NCI-H774 (cell line): ENCODE results near the gene ASCL1.

Experiments
- DNase-seq: peaks from one replicate; lab custom pipeline; 2025; lab: John Stamatoyannopoulos, UW

Gene ASCL1

DNA sequence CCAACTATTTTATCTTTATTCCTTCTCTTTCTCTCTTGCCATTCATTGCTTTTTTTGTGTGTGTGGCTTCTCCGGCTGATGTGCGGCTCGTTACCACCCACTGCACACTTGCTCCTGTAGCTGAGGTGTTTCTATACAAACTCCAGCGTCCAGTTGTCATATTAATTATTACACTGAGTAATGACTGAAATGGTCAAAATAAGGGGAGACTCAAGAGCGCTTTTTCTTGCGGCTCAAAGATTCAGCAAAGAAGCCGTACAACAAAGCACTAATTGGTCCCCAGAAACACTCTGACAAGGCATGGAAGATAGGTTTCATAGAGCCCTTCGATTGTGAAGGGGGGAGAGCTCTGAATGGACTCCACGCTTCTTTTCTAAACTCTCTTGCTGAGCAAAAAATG lies 5.6 kb upstream of the ASCL1 start:
- no peak for DNase-seq

DNA sequence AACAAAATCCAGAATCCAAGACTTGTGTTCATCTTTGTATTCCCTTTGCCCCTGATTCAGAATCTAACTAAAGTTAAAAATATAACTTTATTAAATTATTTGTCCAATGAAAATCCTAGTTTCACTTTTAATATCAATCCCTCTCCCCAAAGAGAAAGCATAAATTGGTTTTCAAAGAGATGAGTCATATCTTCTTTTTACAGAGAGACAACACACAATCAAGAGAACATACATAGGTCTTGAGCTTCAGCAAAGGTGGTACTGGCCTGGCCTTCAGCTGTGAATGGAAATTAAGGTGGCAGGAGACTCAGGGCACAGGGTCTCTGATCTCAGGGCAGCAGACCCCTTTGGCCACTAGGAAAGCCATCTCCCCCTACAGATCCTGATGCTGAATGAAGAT lies 4.3 kb upstream of the ASCL1 start:
- DNase-seq = no peak

DNA sequence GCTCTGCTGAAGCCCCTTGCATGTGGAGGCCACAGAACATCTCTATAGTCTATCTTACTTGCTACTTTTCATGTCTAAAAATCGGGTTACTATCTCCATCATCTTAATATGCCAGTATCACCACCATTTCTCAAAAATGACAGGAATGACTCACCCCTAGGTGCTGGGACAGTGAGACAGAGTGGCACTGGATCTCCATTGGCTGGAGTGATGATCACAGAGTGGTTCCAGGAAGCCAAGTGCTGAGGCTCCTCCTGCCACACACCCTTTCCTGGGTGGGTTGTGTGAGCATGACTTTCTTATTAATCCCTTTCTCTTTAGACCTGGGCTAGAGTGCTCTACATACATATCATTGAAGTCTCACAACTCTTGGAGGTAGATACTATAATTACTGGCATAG lies 3.3 kb upstream of the ASCL1 start:
- DNase-seq = peak; percentile 71

DNA sequence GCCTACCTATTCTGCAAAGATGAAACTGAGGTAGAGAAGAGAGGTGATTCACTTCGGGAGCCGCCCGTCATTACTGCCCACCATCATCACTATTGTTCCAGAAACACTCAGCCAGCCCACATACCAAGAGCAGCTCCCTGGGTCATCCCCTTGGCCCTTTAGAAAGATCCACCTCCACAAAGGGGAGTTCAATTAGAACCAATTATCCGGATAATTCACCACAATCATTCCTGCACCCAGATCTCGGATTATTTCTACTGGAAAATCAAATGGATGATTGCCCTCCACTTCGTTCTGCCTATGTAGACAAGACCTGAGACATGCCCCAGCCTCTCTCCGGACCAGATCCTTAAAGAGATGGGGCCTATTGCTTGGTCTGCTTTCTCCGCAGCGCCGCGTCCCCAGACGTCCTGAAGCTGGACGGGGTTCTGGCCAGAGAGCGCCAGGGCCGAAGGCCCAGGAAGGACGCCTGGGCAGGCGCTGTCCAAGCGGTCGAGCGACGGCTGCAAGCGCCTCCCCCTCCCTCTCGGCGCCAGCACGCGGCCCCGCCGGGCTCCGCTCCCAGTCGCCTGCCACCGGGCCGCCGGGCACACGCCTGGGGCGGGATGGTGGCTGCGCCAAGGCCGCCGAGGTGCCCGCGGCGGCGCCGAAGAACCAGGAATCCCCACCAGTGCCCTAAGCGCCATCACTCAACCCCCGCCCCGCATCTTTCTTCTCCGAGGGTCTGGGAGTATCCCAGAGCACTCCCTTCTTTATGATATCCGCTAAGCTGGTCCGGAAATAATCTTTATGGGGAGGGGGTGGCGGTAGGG lies 1.3 kb upstream of the ASCL1 start:
- peak; percentile 61 for DNase-seq

DNA sequence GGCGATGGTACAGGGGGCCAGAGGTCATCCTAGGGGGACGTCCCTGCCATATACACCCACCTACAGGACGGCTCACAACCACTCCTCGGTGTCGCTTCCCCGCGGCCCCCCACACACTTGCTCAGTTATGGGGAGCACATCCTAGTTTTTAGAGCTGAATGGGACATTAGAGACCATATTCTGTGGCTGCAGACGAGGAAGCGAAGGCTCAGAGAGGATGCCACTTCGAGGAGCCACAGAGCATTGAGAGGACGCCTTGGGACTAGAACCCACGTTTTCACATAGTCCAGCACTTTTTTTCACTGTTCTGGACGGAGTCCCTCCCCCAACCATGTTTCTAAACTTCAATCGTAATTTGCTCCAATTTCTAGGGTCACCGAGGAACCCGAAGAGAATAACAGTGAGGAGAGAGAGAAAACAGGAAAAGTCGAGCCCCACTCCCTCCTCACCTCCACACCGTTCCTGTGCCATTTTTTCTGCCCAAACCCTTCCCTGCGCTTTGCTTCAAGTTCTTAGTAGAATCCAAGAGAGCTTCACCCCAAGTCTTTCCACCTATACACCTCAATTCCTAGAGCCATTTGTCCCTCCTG lies 641 bp upstream of the ASCL1 start:
- no peak for DNase-seq

DNA sequence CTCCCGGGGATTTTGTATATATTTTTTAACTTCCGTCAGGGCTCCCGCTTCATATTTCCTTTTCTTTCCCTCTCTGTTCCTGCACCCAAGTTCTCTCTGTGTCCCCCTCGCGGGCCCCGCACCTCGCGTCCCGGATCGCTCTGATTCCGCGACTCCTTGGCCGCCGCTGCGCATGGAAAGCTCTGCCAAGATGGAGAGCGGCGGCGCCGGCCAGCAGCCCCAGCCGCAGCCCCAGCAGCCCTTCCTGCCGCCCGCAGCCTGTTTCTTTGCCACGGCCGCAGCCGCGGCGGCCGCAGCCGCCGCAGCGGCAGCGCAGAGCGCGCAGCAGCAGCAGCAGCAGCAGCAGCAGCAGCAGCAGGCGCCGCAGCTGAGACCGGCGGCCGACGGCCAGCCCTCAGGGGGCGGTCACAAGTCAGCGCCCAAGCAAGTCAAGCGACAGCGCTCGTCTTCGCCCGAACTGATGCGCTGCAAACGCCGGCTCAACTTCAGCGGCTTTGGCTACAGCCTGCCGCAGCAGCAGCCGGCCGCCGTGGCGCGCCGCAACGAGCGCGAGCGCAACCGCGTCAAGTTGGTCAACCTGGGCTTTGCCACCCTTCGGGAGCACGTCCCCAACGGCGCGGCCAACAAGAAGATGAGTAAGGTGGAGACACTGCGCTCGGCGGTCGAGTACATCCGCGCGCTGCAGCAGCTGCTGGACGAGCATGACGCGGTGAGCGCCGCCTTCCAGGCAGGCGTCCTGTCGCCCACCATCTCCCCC lies 777 bp downstream of the ASCL1 start:
- peak; percentile 47 for DNase-seq

DNA sequence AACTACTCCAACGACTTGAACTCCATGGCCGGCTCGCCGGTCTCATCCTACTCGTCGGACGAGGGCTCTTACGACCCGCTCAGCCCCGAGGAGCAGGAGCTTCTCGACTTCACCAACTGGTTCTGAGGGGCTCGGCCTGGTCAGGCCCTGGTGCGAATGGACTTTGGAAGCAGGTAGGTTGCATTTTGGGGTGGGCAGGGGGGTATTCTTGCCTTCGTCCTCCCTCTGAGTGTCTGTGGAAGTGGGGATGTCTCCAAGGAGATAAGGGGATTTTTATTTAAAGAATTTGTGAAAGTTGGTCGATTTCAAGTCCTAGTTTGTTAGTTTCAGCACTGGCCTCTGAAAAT lies 1.3 kb downstream of the ASCL1 start:
- DNase-seq = no peak

DNA sequence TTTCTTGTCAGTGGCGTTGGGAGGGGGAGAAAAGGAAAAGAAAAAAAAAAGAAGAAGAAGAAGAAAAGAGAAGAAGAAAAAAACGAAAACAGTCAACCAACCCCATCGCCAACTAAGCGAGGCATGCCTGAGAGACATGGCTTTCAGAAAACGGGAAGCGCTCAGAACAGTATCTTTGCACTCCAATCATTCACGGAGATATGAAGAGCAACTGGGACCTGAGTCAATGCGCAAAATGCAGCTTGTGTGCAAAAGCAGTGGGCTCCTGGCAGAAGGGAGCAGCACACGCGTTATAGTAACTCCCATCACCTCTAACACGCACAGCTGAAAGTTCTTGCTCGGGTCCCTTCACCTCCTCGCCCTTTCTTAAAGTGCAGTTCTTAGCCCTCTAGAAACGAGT lies 1.9 kb downstream of the ASCL1 start:
- peak; percentile 56 for DNase-seq

DNA sequence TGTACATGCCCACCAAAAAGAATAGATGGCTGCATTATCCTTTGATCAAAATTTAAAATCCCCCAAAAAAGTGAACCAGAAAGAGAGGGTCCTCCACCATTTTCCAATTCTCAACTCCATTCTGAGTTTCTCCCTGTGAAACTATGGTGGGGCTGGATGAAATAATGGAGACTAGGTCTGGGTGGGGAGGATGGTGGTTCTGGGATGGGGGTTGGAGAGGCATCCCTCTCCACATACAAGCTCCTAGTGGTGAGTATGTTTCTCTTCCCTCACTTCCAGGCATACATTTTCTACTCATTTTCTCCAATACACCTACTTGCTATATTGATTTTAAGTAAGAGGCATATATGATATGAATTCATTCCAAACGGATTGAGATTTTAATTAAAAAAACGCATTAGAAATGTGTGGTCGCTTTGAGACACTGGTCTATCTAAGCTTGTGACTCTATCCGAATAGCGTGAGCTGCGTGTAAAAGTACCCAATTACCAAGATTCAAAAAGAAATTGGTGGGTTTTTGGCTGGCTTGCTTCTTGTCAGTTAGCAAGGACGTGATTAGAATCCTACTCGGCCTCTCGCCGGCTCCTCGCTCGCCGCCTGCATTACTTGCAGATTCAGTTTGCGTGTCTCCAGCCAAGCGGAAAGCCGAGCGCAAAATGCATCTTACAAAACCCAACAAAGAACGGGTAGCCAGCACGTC lies 3.4 kb downstream of the ASCL1 start:
- peak; percentile 86 for DNase-seq

DNA sequence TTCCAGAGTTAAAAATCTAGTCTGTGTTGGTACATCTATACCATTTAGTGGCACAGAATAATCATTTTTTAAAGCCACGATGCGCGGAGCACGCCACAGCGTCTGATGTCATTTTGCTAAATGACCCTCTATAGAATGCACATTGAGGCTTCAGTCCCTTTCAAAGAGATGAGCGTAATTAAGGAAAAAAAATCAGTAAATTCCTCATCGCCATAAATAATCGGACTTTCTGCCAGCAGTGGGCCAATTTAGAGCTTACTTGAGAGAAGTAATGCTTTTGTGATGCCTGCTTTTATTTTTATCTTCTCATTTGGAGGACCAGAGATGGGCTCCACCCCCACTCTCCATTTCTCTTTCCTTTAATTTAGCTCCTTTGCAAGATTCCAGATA lies 4.0 kb downstream of the ASCL1 start:
- peak; percentile 86 for DNase-seq

DNA sequence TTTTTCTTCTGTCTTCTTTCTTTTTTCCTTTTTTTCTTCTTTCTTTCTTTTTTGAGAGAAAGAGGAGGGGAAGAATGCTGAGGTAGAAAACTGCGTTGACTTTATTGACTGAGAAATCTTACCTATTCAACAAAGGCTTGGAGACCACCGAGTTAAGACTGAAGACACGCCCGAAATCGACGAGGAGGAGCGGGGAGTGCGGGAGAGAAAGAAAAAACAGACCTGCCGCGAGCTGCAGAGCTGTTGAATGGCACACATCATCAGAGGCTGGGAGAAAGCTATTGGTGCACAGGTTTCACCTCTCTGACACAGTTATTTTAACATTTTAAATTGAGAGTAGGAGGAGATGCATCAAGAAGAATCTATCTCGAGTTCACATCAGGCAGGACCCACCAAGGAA lies 5.1 kb downstream of the ASCL1 start:
- peak; percentile 69 for DNase-seq

DNA sequence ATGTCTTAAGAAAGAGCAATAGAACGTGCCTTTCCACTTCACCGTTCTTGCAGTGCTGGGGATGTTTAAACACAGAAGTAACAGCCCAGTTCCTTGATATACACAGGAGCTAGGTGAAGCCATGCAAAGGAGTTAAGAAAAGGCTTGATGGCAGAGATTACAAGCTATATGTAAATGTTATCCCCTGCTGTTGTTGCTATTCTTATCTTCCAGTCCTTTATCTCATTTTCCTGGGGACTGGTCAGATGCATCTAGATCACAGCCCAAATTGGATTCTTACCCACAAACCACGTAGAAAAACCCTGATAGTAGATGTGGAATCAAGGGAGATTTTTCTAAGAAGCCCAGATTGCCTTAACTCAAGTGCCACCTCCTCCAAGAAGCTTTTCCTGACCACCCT lies 5.5 kb downstream of the ASCL1 start:
- DNase-seq = no peak

DNA sequence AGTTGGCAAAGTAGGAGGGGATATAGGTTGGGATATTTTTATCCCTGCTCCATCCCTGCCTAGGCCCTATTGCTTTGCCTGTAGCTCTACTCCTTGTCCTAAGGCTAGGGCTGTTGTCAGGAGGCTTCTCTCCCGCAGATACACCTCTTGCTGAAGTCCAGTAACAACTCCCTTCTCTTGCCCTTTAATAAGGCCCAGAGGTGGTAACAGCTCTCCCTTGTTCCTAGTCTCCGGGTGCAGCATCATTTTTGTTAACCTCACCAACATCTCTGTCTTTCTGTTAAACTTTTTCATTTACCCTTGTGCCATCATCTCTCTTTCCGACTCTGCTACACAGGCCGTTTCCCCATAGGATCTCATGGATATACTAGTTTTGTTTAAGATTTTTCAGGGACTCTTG lies 6.3 kb downstream of the ASCL1 start:
- no peak for DNase-seq

DNA sequence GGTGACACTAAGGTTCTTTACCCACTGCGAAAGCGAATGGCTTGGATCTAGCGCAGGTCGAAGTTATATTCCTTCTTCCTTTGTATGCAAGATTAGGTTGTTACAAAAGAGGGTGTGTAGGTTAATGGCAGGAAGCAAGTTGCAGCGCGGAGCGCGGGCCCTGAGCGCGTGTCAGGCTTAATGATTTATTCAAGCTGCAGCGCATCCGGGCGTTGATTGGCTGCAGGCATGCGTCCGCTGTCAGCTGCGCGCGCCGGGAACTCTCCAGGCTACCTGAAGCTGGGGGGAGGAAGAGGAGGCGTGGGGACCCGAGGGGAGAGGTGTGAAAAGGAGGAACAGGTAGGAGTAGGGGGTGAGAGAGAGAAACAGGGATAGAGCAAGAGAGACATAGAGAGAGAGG lies 7.4 kb downstream of the ASCL1 start:
- DNase-seq = peak; percentile 98

DNA sequence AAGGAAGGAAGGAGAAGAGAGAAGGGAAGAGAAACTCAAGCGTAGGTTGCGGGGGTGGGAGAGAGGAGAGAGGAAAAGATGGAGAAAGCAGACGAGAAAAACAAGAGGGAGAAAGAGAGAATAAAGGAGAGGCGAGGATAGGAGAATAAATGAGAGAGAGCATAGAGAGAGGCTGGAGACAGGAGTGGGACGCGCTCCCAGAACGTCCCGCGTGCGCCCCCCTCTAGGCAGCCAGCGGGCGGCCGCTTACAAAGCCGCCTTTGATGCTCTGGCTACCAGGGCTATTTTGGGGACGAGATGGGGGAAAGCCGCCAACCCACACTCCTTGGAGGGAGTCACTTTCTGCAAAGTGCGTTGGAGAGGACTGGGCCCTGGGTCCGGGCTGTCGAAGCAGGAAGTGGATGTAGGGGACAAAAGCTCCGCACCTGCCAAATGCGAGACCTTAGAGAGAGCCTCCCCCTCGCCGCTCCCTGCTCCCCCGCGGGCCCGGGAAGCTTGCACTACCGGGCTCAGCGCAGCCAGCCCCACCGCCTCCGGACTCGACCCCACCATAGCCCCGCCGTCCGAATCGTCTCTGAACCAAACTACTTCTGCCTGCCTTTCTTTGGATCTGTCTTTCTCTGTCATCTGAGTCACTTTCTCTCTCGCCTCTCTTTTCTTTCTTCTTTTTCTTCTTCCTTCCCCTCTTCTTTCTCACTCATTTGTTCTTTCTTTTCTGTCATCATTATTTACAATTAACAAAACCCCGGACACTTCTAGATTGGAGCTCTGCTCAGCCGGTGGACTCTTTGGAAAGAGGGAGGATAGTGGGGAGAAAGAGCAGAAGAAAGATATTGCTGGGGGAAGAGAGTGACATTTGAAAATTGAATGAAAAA lies 8.0 kb downstream of the ASCL1 start:
- DNase-seq = peak; percentile 74

DNA sequence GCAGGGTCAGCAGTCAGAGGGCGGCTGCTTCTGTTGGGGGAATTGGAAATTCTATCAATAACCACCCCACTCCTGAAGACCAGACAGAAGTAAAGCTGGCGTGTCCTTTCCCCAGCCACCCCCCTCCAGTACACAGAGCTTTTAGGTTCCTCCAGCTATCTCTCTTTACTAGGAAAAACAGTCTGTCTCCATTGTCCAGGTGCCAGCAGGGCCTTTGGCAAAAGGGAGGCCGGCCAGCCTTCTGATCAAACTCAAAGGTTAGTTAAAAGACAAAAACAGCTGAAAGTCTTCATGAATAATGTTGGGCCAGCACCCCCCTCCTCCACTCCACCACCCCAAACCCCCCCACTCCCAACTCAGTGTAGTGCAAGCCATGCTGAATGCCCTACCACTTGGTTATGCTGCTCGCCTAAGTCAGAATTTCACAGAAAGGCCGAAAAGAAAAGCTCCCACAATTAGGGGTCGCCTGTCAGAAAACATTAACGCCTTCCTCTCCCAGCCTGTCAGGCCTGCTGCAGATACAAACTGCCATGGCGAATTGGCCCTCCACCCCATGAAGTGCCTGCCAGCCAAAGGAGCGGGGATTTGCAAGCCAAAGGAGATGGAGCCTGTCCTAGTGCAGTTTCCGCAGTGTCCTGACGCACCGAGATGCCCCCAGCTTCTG lies 8.9 kb downstream of the ASCL1 start:
- DNase-seq = no peak

DNA sequence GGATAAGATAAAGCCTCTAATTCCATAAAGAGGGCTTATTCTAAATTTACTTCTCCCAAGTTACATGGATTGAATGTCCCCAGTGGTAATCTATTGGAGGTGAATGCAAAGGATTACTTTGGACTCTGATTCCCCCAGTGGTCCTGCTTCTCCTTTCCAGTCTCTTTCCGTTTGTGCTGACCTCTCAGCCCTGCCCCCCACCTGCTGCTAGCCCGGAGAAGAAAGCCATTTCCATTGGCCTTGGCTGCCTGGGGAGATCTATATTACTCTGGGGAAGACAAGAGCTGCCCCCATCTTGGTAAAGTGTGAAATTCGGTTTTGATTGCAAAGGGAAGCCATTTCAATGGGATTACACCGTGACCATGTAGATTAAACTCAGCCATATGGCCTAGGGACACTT lies 13.3 kb downstream of the ASCL1 start:
- DNase-seq = no peak

DNA sequence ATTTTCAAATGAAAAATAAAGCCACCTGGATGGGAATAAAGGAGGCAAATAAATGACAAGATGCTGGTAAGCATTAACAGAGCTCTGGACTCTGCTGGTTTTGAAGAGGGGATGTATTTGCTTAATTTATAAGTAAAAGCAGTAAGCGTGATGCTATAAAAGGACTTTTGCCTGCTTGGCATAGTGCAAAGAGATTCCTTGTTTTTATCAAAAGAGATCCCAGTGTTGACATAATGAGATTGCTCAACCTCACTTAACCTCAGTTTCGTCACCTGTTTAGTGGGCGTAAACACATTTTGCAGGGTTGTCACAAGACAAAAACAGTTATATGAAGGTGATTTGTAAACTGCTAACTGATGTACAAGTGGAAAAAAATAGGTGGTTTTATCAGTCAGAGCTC lies 13.8 kb downstream of the ASCL1 start:
- peak; percentile 98 for DNase-seq

DNA sequence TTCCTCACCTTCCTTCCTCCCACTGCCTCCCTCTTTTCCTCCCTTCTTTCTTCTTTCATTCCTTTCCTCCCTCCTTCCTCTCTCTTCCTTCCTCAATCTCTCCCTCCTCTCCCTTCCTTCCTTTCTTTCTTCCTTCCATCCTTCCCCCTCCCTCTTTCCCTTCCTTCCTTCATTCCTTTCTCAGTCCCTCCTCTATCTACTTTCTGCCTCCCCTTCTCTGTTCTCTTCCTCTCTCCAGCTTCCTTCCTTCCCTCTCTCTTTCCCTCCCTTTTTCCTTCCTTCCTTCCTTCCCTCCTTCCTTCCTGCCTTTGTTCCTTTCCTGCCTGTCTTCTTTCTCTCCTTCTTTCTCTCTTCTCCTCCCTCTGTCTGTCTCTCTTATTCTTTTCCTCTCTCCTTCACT lies 16.1 kb downstream of the ASCL1 start:
- DNase-seq = no peak

DNA sequence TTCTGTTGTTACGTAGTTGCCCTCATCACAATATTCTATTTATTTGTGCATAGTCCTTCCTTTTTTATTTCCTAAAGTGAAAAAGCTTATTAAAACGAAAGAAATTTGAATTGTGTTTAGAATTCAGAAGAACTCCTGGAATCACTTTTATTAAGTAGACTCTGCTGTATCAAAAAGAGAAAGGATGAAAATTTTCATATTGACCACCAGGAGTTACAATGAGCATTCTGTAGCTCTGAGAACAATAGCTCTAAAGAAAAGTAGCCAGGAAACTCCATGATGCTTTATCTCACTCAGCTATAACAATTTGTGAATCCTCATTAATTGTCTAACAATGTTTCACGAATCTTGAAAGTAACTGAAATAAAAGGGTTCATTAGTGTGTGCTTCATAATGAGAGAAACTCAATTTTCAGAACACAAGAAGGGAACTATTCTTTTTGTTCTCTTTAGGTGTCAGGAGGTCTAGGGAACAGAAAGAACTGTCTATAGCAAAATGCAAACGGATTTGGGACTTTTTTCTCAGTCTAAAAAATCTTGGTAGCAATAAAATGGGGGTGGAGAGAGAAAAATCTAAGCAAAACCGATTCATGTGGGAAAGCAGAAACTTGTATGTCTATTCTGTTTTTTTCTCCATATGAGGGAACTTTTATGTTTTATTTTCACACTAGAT lies 19.3 kb downstream of the ASCL1 start:
- DNase-seq = no peak
